IMR-90 (cell line): ENCODE data around the gene MEF2D. TPM values are rescaled to one million over a fixed set of nuclear protein-coding genes. Genes with fewer than 3 reads are reported as not detected.

Experiments
- ATAC-seq: fragments of 200-7000 bp; cut with Tn5 transposase; 2 replicates; pipeline ENCODE4 v1.9.1; 2020; ENCODE audit warnings: low read depth, mild to moderate bottlenecking, moderate library complexity
- BruUV-seq: library from RNA; stranded (reverse); fragments of 400-500 nt; replicated peaks from 2 replicates; lab custom pipeline; 2021; lab: Mats Ljungman, UMichigan
- CTCF ChIA-PET: fragments of 300-600 bp; formaldehyde crosslinking; extraction: SDS; loops from one replicate; lab custom pipeline; 2021; ENCODE audit warnings: antibody characterized with exemption; lab: Yijun Ruan, JAX
- POLR2A ChIA-PET: fragments of 300-600 bp; sonication (Branson Sonifier 250); formaldehyde crosslinking; loops from one replicate; lab custom pipeline; 2022; ENCODE audit warnings: antibody characterized with exemption; ENCODE audit not compliant: unreplicated experiment; lab: Charles Lee
- DNase-seq: peaks from one replicate; pipeline ENCODE4 v3.0.0; 2013
- H2AFZ ChIP-seq: replicated peaks from 2 replicates; pipeline ENCODE3; 2013; ENCODE audit warnings: low read length, mild to moderate bottlenecking; ENCODE audit not compliant: poor library complexity
- H2AK5ac ChIP-seq: 2 replicates; pipeline ENCODE4 v1.6.1; 2013; ENCODE audit warnings: low read depth, low read length, inconsistent platforms
- H2AK9ac ChIP-seq: replicated peaks from 2 replicates; pipeline ENCODE3; 2013; ENCODE audit warnings: mild to moderate bottlenecking, low read depth, low read length, moderate library complexity; ENCODE audit not compliant: poor library complexity
- H2BK120ac ChIP-seq: 2 replicates; pipeline ENCODE4 v1.6.1; 2013; ENCODE audit warnings: low read depth, low read length, inconsistent platforms
- H2BK15ac ChIP-seq: 3 replicates; pipeline ENCODE4 v1.6.1; 2013; ENCODE audit warnings: low read depth, low read length, inconsistent platforms
- H2BK20ac ChIP-seq: 2 replicates; pipeline ENCODE4 v1.6.1; 2013; ENCODE audit warnings: low read depth, mild to moderate bottlenecking, inconsistent platforms, low read length, moderate library complexity
- H2BK5ac ChIP-seq: 2 replicates; pipeline ENCODE4 v1.6.1; 2013; ENCODE audit warnings: mild to moderate bottlenecking, low read depth, low read length, inconsistent platforms; ENCODE audit not compliant: poor library complexity, severe bottlenecking
- H3K14ac ChIP-seq: replicated peaks from 2 replicates; pipeline ENCODE4 v1.6.1; 2013; ENCODE audit warnings: low read depth, low read length, inconsistent platforms
- H3K18ac ChIP-seq: 2 replicates; pipeline ENCODE4 v1.6.1; 2013; ENCODE audit warnings: low read depth, low read length, control low read depth
- H3K23ac ChIP-seq: 2 replicates; pipeline ENCODE4 v1.6.1; 2013; ENCODE audit warnings: low read depth, low read length, inconsistent platforms
- H3K27ac ChIP-seq: 2 replicates; pipeline ENCODE4 v1.5.1; 2013; ENCODE audit warnings: mild to moderate bottlenecking, control low read depth, low read length; ENCODE audit not compliant: insufficient read depth
- H3K27me3 ChIP-seq: 2 replicates; pipeline ENCODE4 v1.6.1; 2013; ENCODE audit warnings: low read length; ENCODE audit not compliant: control insufficient read depth, insufficient read depth
- H3K36me3 ChIP-seq: 2 replicates; pipeline ENCODE4 v1.6.1; 2013; ENCODE audit warnings: low read length, mixed read lengths; ENCODE audit not compliant: control insufficient read depth, insufficient read depth
- H3K4ac ChIP-seq: 2 replicates; pipeline ENCODE4 v1.6.1; 2013; ENCODE audit warnings: low read depth, low read length, inconsistent platforms
- H3K4me1 ChIP-seq: 2 replicates; pipeline ENCODE4 v1.6.1; 2013; ENCODE audit warnings: low read length, mixed read lengths; ENCODE audit not compliant: control insufficient read depth, insufficient read depth
- H3K4me2 ChIP-seq: 2 replicates; pipeline ENCODE4 v1.6.1; 2013; ENCODE audit warnings: low read depth, mild to moderate bottlenecking, control low read depth, low read length, moderate library complexity
- H3K4me3 ChIP-seq: 2 replicates; pipeline ENCODE4 v1.5.1; 2013; ENCODE audit warnings: low read depth, mild to moderate bottlenecking, control low read depth, low read length, moderate library complexity; ENCODE audit not compliant: insufficient read depth
- H3K56ac ChIP-seq: 2 replicates; pipeline ENCODE4 v1.6.1; 2013; ENCODE audit warnings: low read length, inconsistent platforms; ENCODE audit not compliant: insufficient read depth; ENCODE audit errors: extremely low read depth
- H3K79me1 ChIP-seq, 2 experiments: 2 replicates each; pipeline ENCODE4 v1.6.1; 2013; ENCODE audit warnings: low read length in 2 of 2, inconsistent platforms in 1 of 2, low read depth in 1 of 2
- H3K9ac ChIP-seq: 2 replicates; pipeline ENCODE4 v1.6.1; 2013; ENCODE audit warnings: low read depth, low read length, control low read depth
- H3K9me1 ChIP-seq: 2 replicates; pipeline ENCODE4 v1.6.1; 2013; ENCODE audit warnings: low read length, inconsistent platforms; ENCODE audit not compliant: insufficient read depth
- H3K9me3 ChIP-seq: 2 replicates; pipeline ENCODE4 v1.6.1; 2013; ENCODE audit warnings: low read length; ENCODE audit not compliant: control insufficient read depth, insufficient read depth
- H4K20me1 ChIP-seq: 2 replicates; pipeline ENCODE4 v1.6.1; 2013; ENCODE audit warnings: low read length, inconsistent platforms; ENCODE audit not compliant: insufficient read depth
- H4K5ac ChIP-seq: 2 replicates; pipeline ENCODE4 v1.6.1; 2013; ENCODE audit warnings: mild to moderate bottlenecking, low read depth, low read length, control low read depth
- H4K8ac ChIP-seq, 2 experiments: 2 replicates each; pipeline ENCODE4 v1.6.1; 2013; ENCODE audit warnings: low read depth in 2 of 2, low read length in 2 of 2, control low read depth in 1 of 2, inconsistent platforms in 1 of 2
- H4K91ac ChIP-seq: 2 replicates; pipeline ENCODE4 v1.6.1; 2013; ENCODE audit warnings: low read depth, low read length, inconsistent platforms; ENCODE audit not compliant: insufficient read depth
- RFX5 ChIP-seq: IDR thresholded peaks from 2 replicates; pipeline ENCODE4 v1.8.0; 2012; ENCODE audit warnings: low read depth, mild to moderate bottlenecking, low read length, moderate library complexity
- USF2 ChIP-seq: fragments of 150-350 bp; IDR thresholded peaks from 2 replicates; pipeline ENCODE4 v1.6.1; 2017; ENCODE audit warnings: mild to moderate bottlenecking, antibody characterized with exemption, low read length, low read depth
- WGBS, 2 experiments: methylation state at CpG; one replicate each; pipeline versions ENCODE4 v1.1.5 to v1.1.7; 2013; ENCODE audit warnings: missing lambda C conversion rate in 2 of 2; ENCODE audit not compliant: insufficient read length in 1 of 2; ENCODE audit errors: extremely low coverage in 2 of 2; 5-methylcytosine and 5-hydroxymethylcytosine counted together
- dilution Hi-C: fragments of 300-500 bp; cut with HindIII; formaldehyde crosslinking; loops from one replicate; pipeline ENCODE4 v1.14.3; 2018; ENCODE audit warnings: low sequenced_read_pairs; ENCODE audit not compliant: unreplicated experiment
- in situ Hi-C: fragments of 300-500 bp; cut with MboI; formaldehyde crosslinking; loops from 3 replicates; pipeline ENCODE4 v1.14.3; 2019; ENCODE audit warnings: low sequenced_read_pairs, inconsistent platforms, mixed read lengths
- intact Hi-C: fragments of 100-400 bp; cut with micrococcal nuclease; formaldehyde crosslinking; loops from 2 replicates; pipeline ENCODE4 v1.10.0; 2022
- polyA plus RNA-seq, 3 experiments: library from polyadenylated mRNA; depleted of rRNA; stranded (reverse); fragments of >200 nt; gene quantifications; 2 replicates each; pipeline ENCODE4 v1.2.3, GENCODE V29; 2012; ENCODE audit warnings: low replicate concordance in 1 of 3
- total RNA-seq: library from RNA; depleted of rRNA; stranded (reverse); fragments of >200 nt; gene quantifications from 2 replicates; pipeline ENCODE4 v1.2.3, GENCODE V29; 2012

Gene MEF2D
- total and polyA plus RNA-seq, 2 of the 4 experiments (the other 2 are of a cell fraction), result 2.9 to 20.0 TPM

DNA sequence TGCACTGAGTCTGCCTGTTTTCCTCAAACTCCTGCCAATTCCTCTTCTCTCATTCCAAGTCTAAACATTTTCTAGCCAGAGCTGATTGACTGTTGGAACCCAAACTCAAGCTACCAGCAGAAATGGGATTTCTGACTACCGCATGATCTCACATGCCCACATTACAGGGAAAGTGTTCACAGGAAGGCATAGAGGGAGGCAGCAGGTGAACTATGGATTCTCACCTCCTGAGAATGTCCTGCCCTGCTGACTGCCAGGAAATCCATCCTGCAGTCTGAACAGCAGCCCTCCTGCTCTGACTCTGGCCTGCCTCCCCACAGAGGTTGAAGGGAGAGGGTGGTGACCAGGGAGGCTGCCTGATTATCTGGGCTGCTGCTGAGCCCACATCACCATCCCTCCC, 49.3 kb upstream of the MEF2D start:
- Histone ChIP-seq H2AK9ac (no peak overlapping the region), H3K4me3 (no peak overlapping the region), H3K56ac (no peak overlapping the region), H3K27ac (no peak overlapping the region), H3K9me3 (no peaks in the 10 kb centered on the region), H3K4me1 (no peaks in the 10 kb centered on the region), H4K91ac (no peak overlapping the region), H3K14ac (no peak overlapping the region), H2BK5ac (no peak overlapping the region), H4K5ac (no peak overlapping the region), H2BK20ac (no peak overlapping the region), H2BK120ac (no peak overlapping the region), H2AK5ac (no peak overlapping the region), H3K27me3 (no peaks in the 10 kb centered on the region), H3K9ac (no peak overlapping the region), H3K9me1 (peaks cover 13% of the 10 kb centered on the region), H2AFZ (no peak overlapping the region), H4K20me1 (no peaks in the 10 kb centered on the region), H3K79me1 (peaks cover 0 to 22% of the 10 kb centered on the region in 2 experiments; a peak in 3 of 4 replicates), H3K36me3 (peaks cover 14% of the 10 kb centered on the region), H3K4me2 (no peak overlapping the region), H3K18ac (no peak overlapping the region), H3K4ac (no peak overlapping the region), H2BK15ac (no peak overlapping the region), H3K23ac (no peak overlapping the region), H4K8ac (no peak overlapping the region)
- BruUV-seq, result no TSS peak
- ATAC-seq, result no peak
- WGBS, 2 experiments, result no CpG with 5 or more reads among the region's 1 CpG
- dilution Hi-C loops (no loop called here), intact Hi-C loops (no loop called here), in situ Hi-C loops (no loop called here)
- CTCF ChIA-PET, result no interaction called here
- POLR2A ChIA-PET, result no interaction called here
- DNase-seq, result no peak
- TF ChIP-seq USF2, result no peak
- no peak for TF ChIP-seq RFX5
